OCI-LY1 (cell line): ENCODE measurements around the gene SUCNR1.

Source experiments
- H2AFZ ChIP-seq: fragments of 200-600 bp; sonication (generic), shearing (Covaris generic); 2 replicates; pipeline ENCODE4 v1.6.0; 2014; ENCODE audit warnings: antibody characterized with exemption, mild to moderate bottlenecking, low read length
- H3F3A ChIP-seq: fragments of 200-600 bp; sonication (generic), shearing (Covaris generic); 2 replicates; pipeline ENCODE4 v1.6.0; 2014; ENCODE audit warnings: mild to moderate bottlenecking, antibody characterized with exemption, low read length, moderate library complexity; ENCODE audit not compliant: insufficient read depth
- H3K27ac ChIP-seq: fragments of 200-600 bp; sonication (generic); 2 replicates; pipeline ENCODE4 v1.5.1; 2014; ENCODE audit warnings: low read length, mixed run types, mild to moderate bottlenecking, low read depth; ENCODE audit not compliant: poor library complexity, severe bottlenecking
- H3K27me3 ChIP-seq: fragments of 200-600 bp; sonication (generic); 2 replicates; pipeline ENCODE4 v1.6.0; 2014; ENCODE audit warnings: antibody characterized with exemption, mild to moderate bottlenecking, low read length, moderate library complexity; ENCODE audit not compliant: insufficient read depth
- H3K36me3 ChIP-seq: fragments of 200-600 bp; sonication (generic); 2 replicates; pipeline ENCODE4 v1.6.1; 2014; ENCODE audit warnings: mild to moderate bottlenecking, antibody characterized with exemption, low read length, moderate library complexity, mixed read lengths; ENCODE audit not compliant: insufficient read depth
- H3K4me1 ChIP-seq: fragments of 200-600 bp; sonication (generic); 2 replicates; pipeline ENCODE4 v1.5.1; 2014; ENCODE audit warnings: mild to moderate bottlenecking, low read length, moderate library complexity; ENCODE audit not compliant: insufficient read depth, severe bottlenecking
- H3K4me2 ChIP-seq: fragments of 200-600 bp; sonication (generic), shearing (Covaris generic); 2 replicates; pipeline ENCODE4 v1.6.1; 2014; ENCODE audit warnings: low read length
- H3K4me3 ChIP-seq: fragments of 200-600 bp; sonication (generic); 2 replicates; pipeline ENCODE4 v1.5.1; 2014; ENCODE audit warnings: low read length, low read depth, mild to moderate bottlenecking, mixed read lengths; ENCODE audit not compliant: poor library complexity, severe bottlenecking
- H3K79me2 ChIP-seq: fragments of 200-600 bp; shearing (Covaris generic); 2 replicates; pipeline ENCODE4 v1.6.1; 2016; ENCODE audit warnings: mixed run types, low read length, mixed read lengths; ENCODE audit not compliant: insufficient read depth
- H3K9ac ChIP-seq: fragments of 200-600 bp; sonication (generic), shearing (Covaris generic); 2 replicates; pipeline ENCODE4 v1.6.1; 2014; ENCODE audit warnings: mild to moderate bottlenecking, low read length, mixed read lengths
- H3K9me2 ChIP-seq: fragments of 200-600 bp; sonication (generic), shearing (Covaris generic); 2 replicates; pipeline ENCODE4 v1.6.1; 2014; ENCODE audit warnings: low read depth, mild to moderate bottlenecking, low read length, mixed read lengths
- H3K9me3 ChIP-seq: fragments of 200-600 bp; shearing (Covaris generic); 2 replicates; pipeline ENCODE4 v1.6.1; 2014; ENCODE audit warnings: low read length, mixed read lengths
- H4K20me1 ChIP-seq: fragments of 200-600 bp; sonication (generic), shearing (Covaris generic); 2 replicates; pipeline ENCODE4 v1.6.0; 2016; ENCODE audit warnings: mild to moderate bottlenecking, low read length; ENCODE audit not compliant: insufficient read depth
- CTCF ChIP-seq: fragments of 200-600 bp; sonication (generic), shearing (Covaris generic); IDR thresholded peaks from 2 replicates; pipeline ENCODE4 v1.5.1; 2017; ENCODE audit warnings: mild to moderate bottlenecking, antibody characterized with exemption, low read length, moderate library complexity, mixed read lengths
- EZH2 ChIP-seq: fragments of 200-600 bp; sonication (generic), shearing (Covaris generic); IDR thresholded peaks from 2 replicates; pipeline ENCODE4 v1.8.0; 2017; ENCODE audit warnings: borderline replicate concordance, mixed run types, mild to moderate bottlenecking, antibody characterized with exemption, low read length, moderate library complexity, mixed read lengths

Gene SUCNR1

DNA sequence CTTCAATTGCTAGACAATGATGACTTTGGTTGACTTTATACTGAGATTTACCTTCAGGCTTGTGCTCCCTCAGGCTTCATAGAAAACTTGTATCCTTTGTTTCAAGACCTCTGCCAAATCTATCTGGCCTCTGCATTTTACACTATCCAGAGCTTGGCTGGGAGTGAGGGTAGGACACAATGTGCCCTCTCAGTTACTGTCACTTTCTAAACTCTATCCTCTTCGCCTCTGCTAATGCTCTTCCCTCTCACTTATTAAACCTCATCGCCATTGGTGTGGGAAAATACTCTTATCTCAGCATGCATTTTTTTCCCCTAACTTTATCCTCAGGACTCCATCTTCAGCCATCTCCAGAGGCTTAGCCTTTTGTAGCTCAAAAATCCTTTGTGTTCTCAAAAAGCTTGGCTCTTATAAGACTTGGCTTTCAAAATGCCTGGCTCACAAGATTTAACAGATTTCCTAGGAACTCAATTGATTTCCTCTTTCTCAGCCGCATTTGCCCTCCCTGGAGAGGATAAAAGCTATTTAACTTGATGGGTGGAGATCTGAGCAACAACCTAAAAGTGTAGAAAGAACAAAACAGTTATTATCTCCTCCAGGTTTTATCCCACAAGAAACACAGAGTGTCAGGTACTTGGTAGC is 28.3 kb downstream of the SUCNR1 start:
- H3K9ac ChIP-seq, result no peak overlapping the region
- H3K27ac ChIP-seq, result no peak overlapping the region
- TF ChIP-seq EZH2 (no peak), CTCF (no peak)
- H3K4me1 ChIP-seq, result no peaks in the 10 kb centered on the region
- no peak overlapping the region for H2AFZ ChIP-seq
- H3K27me3 ChIP-seq, result no peaks in the 10 kb centered on the region
- no peaks in the 10 kb centered on the region for H3K9me3 ChIP-seq
- no peaks in the 10 kb centered on the region for H3K9me2 ChIP-seq
- no peak overlapping the region for H3K4me3 ChIP-seq
- H3K36me3 ChIP-seq, result no peaks in the 10 kb centered on the region
- H4K20me1 ChIP-seq, result no peaks in the 10 kb centered on the region
- H3K79me2 ChIP-seq, result no peaks in the 10 kb centered on the region
- no peak overlapping the region for H3K4me2 ChIP-seq
- H3F3A ChIP-seq, result no peaks in the 10 kb centered on the region

GRCh38 chr3:151903501-151903991 is 30.1 kb downstream of the SUCNR1 start:
- H3K4me2 ChIP-seq, result no peak overlapping the region
- H3F3A ChIP-seq, result no peaks in the 10 kb centered on the region
- H3K36me3 ChIP-seq, result no peaks in the 10 kb centered on the region
- TF ChIP-seq CTCF (no peak), EZH2 (no peak)
- no peak overlapping the region for H3K27ac ChIP-seq
- no peaks in the 10 kb centered on the region for H3K79me2 ChIP-seq
- H3K9me2 ChIP-seq, result no peaks in the 10 kb centered on the region
- H4K20me1 ChIP-seq, result no peaks in the 10 kb centered on the region
- no peak overlapping the region for H3K4me3 ChIP-seq
- no peaks in the 10 kb centered on the region for H3K27me3 ChIP-seq
- H3K9me3 ChIP-seq, result no peaks in the 10 kb centered on the region
- H3K9ac ChIP-seq, result no peak overlapping the region
- no peaks in the 10 kb centered on the region for H3K4me1 ChIP-seq
- H2AFZ ChIP-seq, result no peak overlapping the region

GRCh38 chr3:151905647-151906046 is 32.2 kb downstream of the SUCNR1 start:
- no peak overlapping the region for H2AFZ ChIP-seq
- H4K20me1 ChIP-seq, result no peaks in the 10 kb centered on the region
- H3K27ac ChIP-seq, result no peak overlapping the region
- H3K4me1 ChIP-seq, result no peaks in the 10 kb centered on the region
- no peaks in the 10 kb centered on the region for H3F3A ChIP-seq
- TF ChIP-seq CTCF, result no peak
- no peak for TF ChIP-seq EZH2
- no peaks in the 10 kb centered on the region for H3K27me3 ChIP-seq
- H3K4me3 ChIP-seq, result no peak overlapping the region
- no peaks in the 10 kb centered on the region for H3K9me3 ChIP-seq
- no peak overlapping the region for H3K4me2 ChIP-seq
- H3K9ac ChIP-seq, result no peak overlapping the region
- no peaks in the 10 kb centered on the region for H3K79me2 ChIP-seq
- H3K36me3 ChIP-seq, result no peaks in the 10 kb centered on the region
- H3K9me2 ChIP-seq, result no peaks in the 10 kb centered on the region
